H9 (cell line): Measurements from ENCODE around the gene CDRT4. TPM values are rescaled to one million over a fixed set of nuclear protein-coding genes. Genes with fewer than 3 reads are reported as not detected.

Source experiments
- DNase-seq: peaks from one replicate; pipeline ENCODE4 v3.0.0-alpha.2; 2017
- H2AFZ ChIP-seq: one replicate; pipeline ENCODE4 v1.6.1; 2013; ENCODE audit warnings: mild to moderate bottlenecking, low read length, control low read depth, moderate library complexity
- H2AK5ac ChIP-seq: 2 replicates; pipeline ENCODE4 v1.6.1; 2013; ENCODE audit warnings: low read length, control low read depth, mixed read lengths; ENCODE audit not compliant: insufficient read length
- H2BK120ac ChIP-seq: one replicate; pipeline ENCODE4 v1.6.1; 2013; ENCODE audit warnings: low read depth, mild to moderate bottlenecking, low read length, control low read depth, inconsistent platforms; ENCODE audit not compliant: poor library complexity, severe bottlenecking
- H2BK12ac ChIP-seq: 2 replicates; pipeline ENCODE4 v1.6.1; 2013; ENCODE audit warnings: low read length, control low read depth, mixed read lengths, low read depth; ENCODE audit not compliant: insufficient read length
- H2BK15ac ChIP-seq: 2 replicates; pipeline ENCODE4 v1.6.1; 2013; ENCODE audit warnings: low read depth, low read length, control low read depth
- H2BK20ac ChIP-seq: one replicate; pipeline ENCODE4 v1.6.1; 2013; ENCODE audit warnings: low read depth, mild to moderate bottlenecking, low read length, control low read depth, inconsistent platforms; ENCODE audit not compliant: poor library complexity, severe bottlenecking
- H2BK5ac ChIP-seq: 2 replicates; pipeline ENCODE4 v1.6.1; 2013; ENCODE audit warnings: low read length, control low read depth, mixed read lengths; ENCODE audit not compliant: insufficient read length
- H3K14ac ChIP-seq: 2 replicates; pipeline ENCODE4 v1.6.1; 2013; ENCODE audit warnings: low read length, control low read depth; ENCODE audit not compliant: insufficient read depth
- H3K18ac ChIP-seq: 2 replicates; pipeline ENCODE4 v1.6.1; 2013; ENCODE audit warnings: low read depth, mild to moderate bottlenecking, mixed read lengths, low read length, control low read depth; ENCODE audit not compliant: insufficient read length
- H3K23ac ChIP-seq: 2 replicates; pipeline ENCODE4 v1.6.1; 2013; ENCODE audit warnings: low read length, control low read depth, mixed read lengths, low read depth; ENCODE audit not compliant: insufficient read length
- H3K23me2 ChIP-seq: 2 replicates; pipeline ENCODE4 v1.6.1; 2013; ENCODE audit warnings: low read depth, mild to moderate bottlenecking, mixed read lengths, low read length, control low read depth; ENCODE audit not compliant: insufficient read length, poor library complexity, severe bottlenecking
- H3K27ac ChIP-seq: 2 replicates; pipeline ENCODE4 v1.5.1; 2013; ENCODE audit warnings: low read length, control low read depth, mixed read lengths, low read depth; ENCODE audit not compliant: insufficient read length
- H3K27me3 ChIP-seq: 2 replicates; pipeline ENCODE4 v1.6.1; 2013; ENCODE audit warnings: low read length, control low read depth, inconsistent platforms; ENCODE audit not compliant: insufficient read depth
- H3K4ac ChIP-seq: 2 replicates; pipeline ENCODE4 v1.6.1; 2013; ENCODE audit warnings: low read depth, mild to moderate bottlenecking, control low read depth, inconsistent platforms, low read length, moderate library complexity
- H3K4me1 ChIP-seq: 2 replicates; pipeline ENCODE4 v1.6.1; 2013; ENCODE audit warnings: low read length, control low read depth, inconsistent platforms; ENCODE audit not compliant: insufficient read depth
- H3K4me2 ChIP-seq: 2 replicates; pipeline ENCODE4 v1.6.1; 2013; ENCODE audit warnings: low read length, control low read depth, mixed read lengths; ENCODE audit not compliant: insufficient read length, insufficient read depth
- H3K56ac ChIP-seq: 2 replicates; pipeline ENCODE4 v1.6.1; 2013; ENCODE audit warnings: low read depth, mild to moderate bottlenecking, mixed read lengths, low read length, control low read depth; ENCODE audit not compliant: insufficient read length
- H3K79me1 ChIP-seq: 2 replicates; pipeline ENCODE4 v1.6.1; 2013; ENCODE audit warnings: low read depth, mild to moderate bottlenecking, moderate library complexity, low read length, control low read depth, inconsistent platforms; ENCODE audit not compliant: insufficient read depth, poor library complexity, severe bottlenecking
- H3K79me2 ChIP-seq: 2 replicates; pipeline ENCODE4 v1.6.1; 2013; ENCODE audit warnings: low read length, control low read depth, inconsistent platforms; ENCODE audit not compliant: insufficient read depth
- H3K9ac ChIP-seq: 2 replicates; pipeline ENCODE4 v1.6.1; 2013; ENCODE audit warnings: low read length, control low read depth, mixed read lengths; ENCODE audit not compliant: insufficient read length; ENCODE audit errors: extremely low read depth
- H3K9me3 ChIP-seq: one replicate; pipeline ENCODE4 v1.6.1; 2013; ENCODE audit warnings: low read depth, low read length, inconsistent platforms; ENCODE audit not compliant: control insufficient read depth
- H3T11ph ChIP-seq: one replicate; pipeline ENCODE4 v1.6.1; 2013; ENCODE audit warnings: mild to moderate bottlenecking, low read length, control low read depth, inconsistent platforms
- H4K20me1 ChIP-seq: one replicate; pipeline ENCODE4 v1.6.1; 2013; ENCODE audit not compliant: control insufficient read depth, insufficient read length, insufficient read depth
- H4K5ac ChIP-seq: 2 replicates; pipeline ENCODE4 v1.6.1; 2013; ENCODE audit warnings: low read depth, mild to moderate bottlenecking, mixed read lengths, low read length, control low read depth; ENCODE audit not compliant: insufficient read length
- H4K8ac ChIP-seq: replicated peaks from 2 replicates; pipeline ENCODE4 v1.6.1; 2013; ENCODE audit warnings: low read length, control low read depth, mixed read lengths, low read depth; ENCODE audit not compliant: insufficient read length
- H4K91ac ChIP-seq: 2 replicates; pipeline ENCODE4 v1.6.1; 2013; ENCODE audit warnings: low read depth, mild to moderate bottlenecking, moderate library complexity, mixed read lengths, low read length, control low read depth; ENCODE audit not compliant: insufficient read length
- H3K27ac Mint-ChIP-seq, 3 experiments: 2 replicates in 2 of 3; 3 replicates in 1 of 3; pipeline ENCODE4 v1.8.0; 2020 to 2021; ENCODE audit warnings: mixed read lengths in 3 of 3, mild to moderate bottlenecking in 1 of 3, moderate library complexity in 1 of 3
- H3K27me3 Mint-ChIP-seq: 2 replicates; pipeline ENCODE4 v1.8.0; 2021; ENCODE audit warnings: low read depth, mild to moderate bottlenecking, moderate library complexity, mixed read lengths
- H3K36me3 Mint-ChIP-seq, 3 experiments: 2 replicates in 2 of 3; 3 replicates in 1 of 3; pipeline ENCODE4 v1.8.0; 2020 to 2021; ENCODE audit warnings: low read depth in 3 of 3, mixed read lengths in 3 of 3; ENCODE audit not compliant: insufficient read depth in 1 of 3
- H3K4me1 Mint-ChIP-seq, 2 experiments: 2 replicates each; pipeline ENCODE4 v1.8.0; 2020; ENCODE audit warnings: mixed read lengths in 2 of 2
- H3K4me3 Mint-ChIP-seq, 2 experiments: 2 replicates in 1 of 2; 3 replicates in 1 of 2; pipeline ENCODE4 v1.8.0; 2020 to 2021; ENCODE audit warnings: mild to moderate bottlenecking in 2 of 2, mixed read lengths in 2 of 2, moderate library complexity in 1 of 2
- H3K9me3 Mint-ChIP-seq, 2 experiments: 2 replicates in 1 of 2; 3 replicates in 1 of 2; pipeline ENCODE4 v1.8.0; 2020; ENCODE audit warnings: mild to moderate bottlenecking in 2 of 2, mixed read lengths in 2 of 2, moderate library complexity in 1 of 2
- CTCF ChIP-seq: fragments of 200-600 bp; sonication (generic); conservative IDR thresholded peaks from 3 replicates; pipeline ENCODE4 v1.8.0; 2021; ENCODE audit warnings: antibody characterized with exemption, mild to moderate bottlenecking
- WGBS: extraction: QIAGEN DNeasy Blood & Tissue Kit; methylation state at CpG from one replicate; pipeline ENCODE4 v1.1.7; 2013; ENCODE audit warnings: missing lambda C conversion rate, low lambda C conversion rate, mixed read lengths; ENCODE audit not compliant: insufficient read length; ENCODE audit errors: extremely low coverage; 5-methylcytosine and 5-hydroxymethylcytosine counted together
- total RNA-seq: library from RNA; stranded (reverse); gene quantifications from 2 replicates; pipeline ENCODE4 v1.2.1, GENCODE V29; 2021

The CDRT4 gene
- total RNA-seq, 1 experiment from 2014 or later: 3.8 TPM

- peaks cover 16 to 18% of the 10 kb centered on the region in 2 experiments for H3K4me1 Mint-ChIP-seq
- no CpG with 5 or more reads among the region's 4 CpGs for WGBS
- no peak overlapping the region for H3K27ac Mint-ChIP-seq
These were observed 17.6 kb upstream of the CDRT4 start for GRCh38 chr17:15485045-15485444.

More at GRCh38 chr17:15485045-15485444, 17.6 kb upstream of the CDRT4 start:
- H3K4me2 ChIP-seq: no peak overlapping the region
- no peak overlapping the region for H2AK5ac ChIP-seq
- no peak overlapping the region for H2BK5ac ChIP-seq
- H3K18ac ChIP-seq: no peak overlapping the region
- no peak overlapping the region for H4K5ac ChIP-seq
- no peak overlapping the region for H2BK15ac ChIP-seq
- TF ChIP-seq CTCF: no peak
- H4K8ac ChIP-seq: no peak overlapping the region
- H2BK20ac ChIP-seq: no peak overlapping the region
- Mint-ChIP-seq H3K27me3 (no peaks in the 10 kb centered on the region), H3K9me3 (peaks cover under 1 to 3% of the 10 kb centered on the region in 2 experiments; a peak in 3 of 5 replicates), H3K36me3 (peaks cover 22 to 37% (median 30%) of the 10 kb centered on the region in 3 experiments), H3K4me3 (no peak overlapping the region)
- no peaks in the 10 kb centered on the region for H3K27me3 ChIP-seq
- H3K4ac ChIP-seq: no peak overlapping the region
- no peak overlapping the region for H2BK120ac ChIP-seq
- no peak overlapping the region for H2AFZ ChIP-seq
- no peaks in the 10 kb centered on the region for H3K23me2 ChIP-seq
- H2BK12ac ChIP-seq: no peak overlapping the region
- peaks cover 12% of the 10 kb centered on the region for H3K4me1 ChIP-seq
- no peak overlapping the region for H3K56ac ChIP-seq
- H3K23ac ChIP-seq: no peak overlapping the region
- peaks cover 2% of the 10 kb centered on the region for H3K79me1 ChIP-seq
- no peak overlapping the region for H4K91ac ChIP-seq
- H4K20me1 ChIP-seq: no peaks in the 10 kb centered on the region
- no peak overlapping the region for H3T11ph ChIP-seq
- H3K27ac ChIP-seq: no peak overlapping the region
- H3K9me3 ChIP-seq: no peaks in the 10 kb centered on the region
- H3K14ac ChIP-seq: no peak overlapping the region
- no peak overlapping the region for H3K9ac ChIP-seq
- no peaks in the 10 kb centered on the region for H3K79me2 ChIP-seq
- DNase-seq: no peak
